Thyroid gland (tissue), 4 donors: ENCODE measurements around the gene TOGARAM2.

ENCODE experiments used
- POLR2A ChIP-seq, 2 donors: fragments of 450-650 bp; IDR thresholded peaks; one replicate each; pipeline ENCODE4 v1.6.1; 2017; ENCODE audit warnings: antibody characterized with exemption in 2 of 2, mild to moderate bottlenecking in 2 of 2, moderate library complexity in 1 of 2
- TF ChIP-seq, protein P1 (sequence below), 6 experiments: fragments of 200-600 bp in 3 of 6; fragments of 450-650 bp in 3 of 6; sonication (generic) in 3 of 6; IDR thresholded peaks; one replicate each; pipeline ENCODE4 v1.5.1; 2016 to 2019; ENCODE audit warnings: antibody characterized with exemption in 6 of 6, mild to moderate bottlenecking in 2 of 6, inconsistent platforms in 1 of 6, moderate library complexity in 1 of 6

DNA sequence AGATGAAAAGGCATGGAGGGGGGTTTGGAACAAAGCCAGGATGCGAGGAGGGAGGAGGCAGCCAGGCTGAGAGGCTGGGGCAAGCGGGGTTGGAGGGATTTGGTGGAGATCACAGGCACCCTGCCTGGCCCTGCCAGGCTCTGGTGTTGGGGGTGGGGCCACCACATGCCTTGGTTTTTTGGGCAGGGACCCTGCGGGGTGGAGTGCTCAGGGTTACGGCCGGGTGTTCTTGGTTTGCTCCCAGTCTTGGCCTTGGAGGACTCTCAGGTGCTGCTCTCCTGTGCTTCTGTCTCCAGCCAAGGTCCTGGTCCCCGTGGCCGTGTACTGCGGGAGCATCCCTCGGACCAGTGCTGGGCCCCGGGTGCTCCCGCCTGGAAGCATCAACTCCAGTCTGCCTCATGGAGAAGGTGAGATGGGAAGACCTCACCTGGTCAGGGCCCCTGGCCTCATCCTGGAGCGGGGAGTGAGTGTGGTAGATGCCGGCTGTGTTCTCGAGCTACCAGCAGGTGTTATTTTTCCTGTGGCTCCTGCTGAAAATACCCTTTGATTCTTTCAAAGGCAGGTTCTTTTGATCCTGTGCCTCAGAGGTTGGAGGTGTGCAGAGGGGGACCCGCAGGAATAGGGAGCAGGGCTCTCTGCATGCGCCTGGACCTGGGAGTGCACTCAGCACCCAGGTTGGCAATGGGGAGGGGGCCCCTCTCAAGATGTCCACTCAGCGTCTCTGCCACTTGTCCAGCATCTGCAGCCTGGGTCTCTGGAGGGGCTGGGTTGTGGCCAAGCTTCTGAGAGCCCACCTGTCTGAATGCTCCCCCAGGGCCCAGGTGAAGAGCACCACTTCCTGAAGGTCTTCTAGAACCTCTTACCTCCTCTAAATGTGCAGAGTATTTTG is 17.0 kb downstream of the TOGARAM2 start:
- TF ChIP-seq, protein P1, sequence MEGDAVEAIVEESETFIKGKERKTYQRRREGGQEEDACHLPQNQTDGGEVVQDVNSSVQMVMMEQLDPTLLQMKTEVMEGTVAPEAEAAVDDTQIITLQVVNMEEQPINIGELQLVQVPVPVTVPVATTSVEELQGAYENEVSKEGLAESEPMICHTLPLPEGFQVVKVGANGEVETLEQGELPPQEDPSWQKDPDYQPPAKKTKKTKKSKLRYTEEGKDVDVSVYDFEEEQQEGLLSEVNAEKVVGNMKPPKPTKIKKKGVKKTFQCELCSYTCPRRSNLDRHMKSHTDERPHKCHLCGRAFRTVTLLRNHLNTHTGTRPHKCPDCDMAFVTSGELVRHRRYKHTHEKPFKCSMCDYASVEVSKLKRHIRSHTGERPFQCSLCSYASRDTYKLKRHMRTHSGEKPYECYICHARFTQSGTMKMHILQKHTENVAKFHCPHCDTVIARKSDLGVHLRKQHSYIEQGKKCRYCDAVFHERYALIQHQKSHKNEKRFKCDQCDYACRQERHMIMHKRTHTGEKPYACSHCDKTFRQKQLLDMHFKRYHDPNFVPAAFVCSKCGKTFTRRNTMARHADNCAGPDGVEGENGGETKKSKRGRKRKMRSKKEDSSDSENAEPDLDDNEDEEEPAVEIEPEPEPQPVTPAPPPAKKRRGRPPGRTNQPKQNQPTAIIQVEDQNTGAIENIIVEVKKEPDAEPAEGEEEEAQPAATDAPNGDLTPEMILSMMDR (IDR thresholded peaks at IDR 0.05) = no peak
- TF ChIP-seq POLR2A (IDR thresholded peaks at IDR 0.05) = no peak
